ENCODE data around the gene NOL9.

NOL9 gene

GRCh38 chr1:6521536-6521935 lies 32.8 kb downstream of the NOL9 start:
- no peak for DNase-seq (ENCODE audit: low spot score)

GRCh38 chr1:6519935-6520671 lies 34.2 kb downstream of the NOL9 start:
- no peak for DNase-seq (ENCODE audit: low spot score)

GRCh38 chr1:6519491-6519934 lies 34.8 kb downstream of the NOL9 start:
- no peak for DNase-seq (ENCODE audit: low spot score)

DNA sequence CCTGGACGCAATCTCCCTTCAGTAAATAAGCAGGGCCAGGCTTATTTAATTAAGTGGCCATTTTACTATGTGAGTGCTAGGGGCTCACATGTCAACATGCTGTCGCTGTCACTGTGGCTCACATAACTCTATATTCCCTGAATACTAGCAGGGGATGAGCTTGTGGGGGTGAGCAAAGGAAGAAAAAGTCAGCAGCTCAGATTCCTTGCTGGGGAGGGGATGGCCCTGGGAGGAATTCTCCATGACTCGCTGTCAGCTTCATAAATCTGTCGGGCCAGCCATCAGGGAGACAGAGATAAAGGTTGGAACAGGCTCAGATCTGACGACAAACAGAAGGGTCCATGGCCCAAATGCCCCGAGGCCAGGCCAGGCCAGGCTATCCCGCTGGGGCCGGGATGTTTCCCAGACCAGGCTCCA lies 36.9 kb downstream of the NOL9 start:
- DNase-seq (ENCODE audit: low spot score), result no peak

GRCh38 chr1:6515771-6516170 lies 38.5 kb downstream of the NOL9 start:
- DNase-seq (ENCODE audit: low spot score), result no peak

DNA sequence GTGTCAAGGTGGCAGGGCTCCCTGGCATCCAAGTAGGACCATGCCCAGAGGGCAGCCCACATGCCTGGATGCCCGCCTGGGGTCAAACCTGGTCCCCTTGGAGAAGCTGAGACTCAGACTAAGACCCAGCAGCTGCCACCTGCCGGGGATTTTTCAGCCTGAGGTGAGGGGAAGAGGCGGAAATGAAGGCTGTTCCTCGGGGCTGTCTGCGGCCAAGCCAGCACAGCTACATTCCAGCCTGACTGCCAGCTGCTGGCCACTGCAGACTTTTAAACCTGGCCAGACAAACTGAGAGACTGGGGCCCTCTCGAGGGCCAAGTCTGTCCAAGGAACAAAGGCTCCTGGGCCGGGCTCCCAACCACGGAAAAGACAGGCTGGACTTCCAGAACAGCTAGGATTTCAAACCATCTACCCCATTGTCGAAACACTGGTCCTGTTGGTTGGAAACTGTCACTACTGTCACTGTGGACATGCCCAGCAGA lies 41.0 kb downstream of the NOL9 start:
- no peak for DNase-seq (ENCODE audit: low spot score)

DNA sequence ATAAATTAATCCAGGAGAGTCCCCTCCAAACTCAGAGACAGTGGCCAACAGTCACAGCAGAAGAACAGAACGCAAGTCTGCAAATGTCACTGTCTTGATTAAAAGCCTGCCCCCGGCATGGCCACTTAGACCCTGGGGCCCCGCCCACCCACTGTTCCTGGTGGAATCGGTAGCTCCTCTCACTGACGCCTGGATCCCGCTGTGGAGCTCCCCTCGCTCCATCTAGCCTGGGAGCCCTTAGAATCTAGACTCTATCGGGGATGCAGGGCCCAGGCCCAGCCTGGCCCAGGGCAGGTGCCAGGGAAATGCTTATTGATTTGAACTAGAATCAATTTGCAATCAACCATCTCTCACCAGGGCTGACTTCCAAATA lies 41.4 kb downstream of the NOL9 start:
- DNase-seq (ENCODE audit: low spot score), result no peak

DNA sequence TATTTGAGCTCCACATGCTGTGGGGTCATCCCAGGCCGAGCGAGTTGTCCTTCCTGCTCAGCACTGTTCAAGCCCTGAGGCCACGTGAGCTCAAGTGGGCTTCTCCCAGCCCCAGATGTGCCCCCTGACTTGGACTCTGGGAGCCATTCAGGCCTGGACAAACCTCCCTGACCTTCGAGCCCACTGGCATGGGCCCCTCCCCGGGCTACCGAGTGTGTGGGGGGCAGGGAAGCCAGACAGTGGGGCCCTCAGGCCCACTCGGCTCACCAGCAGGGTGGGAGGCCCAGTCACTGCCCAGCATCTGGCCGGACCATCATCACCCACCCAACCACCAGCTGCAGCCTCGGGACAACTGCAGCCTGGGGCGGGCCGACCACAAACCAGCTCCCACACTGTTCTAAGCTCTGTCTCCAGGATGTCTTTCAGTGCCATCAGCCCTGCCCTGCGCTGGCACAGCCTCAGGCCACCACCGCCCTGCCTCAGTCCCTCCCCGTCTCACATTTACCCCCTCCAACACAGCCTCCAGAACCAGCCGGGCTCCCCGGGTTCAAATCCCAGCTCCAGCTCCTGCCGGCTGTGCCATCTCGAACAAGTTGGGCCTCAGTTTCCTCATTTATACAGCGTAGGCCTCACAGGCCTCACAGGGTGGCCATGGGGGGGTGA lies 41.9 kb downstream of the NOL9 start:
- DNase-seq (ENCODE audit: low spot score), result no peak

GRCh38 chr1:6511561-6512244 lies 42.6 kb downstream of the NOL9 start:
- no peak for DNase-seq (ENCODE audit: low spot score)

- DNase-seq (ENCODE audit: low spot score), result no peak
Observed at GRCh38 chr1:6511056-6511455, 43.3 kb downstream of the NOL9 start.

DNA sequence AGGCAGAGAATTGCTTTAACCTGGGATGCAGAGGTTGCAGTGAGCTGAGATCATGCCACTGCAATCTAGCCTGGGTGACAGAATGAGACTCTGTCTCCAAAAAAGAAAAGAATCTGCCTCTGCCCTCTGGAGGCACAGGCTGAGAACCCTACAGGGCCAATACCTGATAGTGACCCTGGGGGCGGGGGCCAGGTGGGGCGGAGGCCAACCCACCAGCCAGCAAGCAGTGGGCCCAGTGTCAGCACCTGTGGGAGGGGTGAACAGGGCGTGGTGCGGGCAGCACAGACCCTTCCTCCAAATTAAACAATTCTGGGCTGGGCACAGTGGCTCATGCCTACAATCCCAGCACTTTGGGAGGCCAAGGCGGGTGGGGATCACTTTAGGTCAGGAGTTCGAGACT lies 43.8 kb downstream of the NOL9 start:
- DNase-seq (ENCODE audit: low spot score), result no peak

- no peak for DNase-seq (ENCODE audit: low spot score)
Observed at GRCh38 chr1:6509919-6510291, 44.4 kb downstream of the NOL9 start.

- no peak for DNase-seq (ENCODE audit: low spot score)
Observed at GRCh38 chr1:6509220-6509918, 44.9 kb downstream of the NOL9 start.

DNA sequence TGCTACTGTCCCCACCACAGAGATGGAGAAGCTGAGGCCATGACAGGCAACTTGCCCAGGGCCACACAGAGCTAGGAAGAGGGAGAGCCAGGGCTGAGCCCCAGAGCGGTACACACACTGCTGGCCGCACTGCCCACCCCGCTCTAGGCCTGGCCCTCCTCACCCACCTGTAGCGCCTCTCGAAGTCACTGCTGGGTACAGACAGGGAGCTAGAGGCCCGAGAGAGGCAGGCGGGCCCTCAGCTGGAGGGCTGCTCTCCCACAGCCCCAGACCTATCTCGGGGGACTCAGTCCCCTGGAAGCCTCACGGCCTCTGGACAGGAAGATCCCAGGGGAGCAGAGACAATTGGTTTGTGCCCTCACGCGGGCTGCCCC lies 45.5 kb downstream of the NOL9 start:
- DNase-seq (ENCODE audit: low spot score), result no peak

DNA sequence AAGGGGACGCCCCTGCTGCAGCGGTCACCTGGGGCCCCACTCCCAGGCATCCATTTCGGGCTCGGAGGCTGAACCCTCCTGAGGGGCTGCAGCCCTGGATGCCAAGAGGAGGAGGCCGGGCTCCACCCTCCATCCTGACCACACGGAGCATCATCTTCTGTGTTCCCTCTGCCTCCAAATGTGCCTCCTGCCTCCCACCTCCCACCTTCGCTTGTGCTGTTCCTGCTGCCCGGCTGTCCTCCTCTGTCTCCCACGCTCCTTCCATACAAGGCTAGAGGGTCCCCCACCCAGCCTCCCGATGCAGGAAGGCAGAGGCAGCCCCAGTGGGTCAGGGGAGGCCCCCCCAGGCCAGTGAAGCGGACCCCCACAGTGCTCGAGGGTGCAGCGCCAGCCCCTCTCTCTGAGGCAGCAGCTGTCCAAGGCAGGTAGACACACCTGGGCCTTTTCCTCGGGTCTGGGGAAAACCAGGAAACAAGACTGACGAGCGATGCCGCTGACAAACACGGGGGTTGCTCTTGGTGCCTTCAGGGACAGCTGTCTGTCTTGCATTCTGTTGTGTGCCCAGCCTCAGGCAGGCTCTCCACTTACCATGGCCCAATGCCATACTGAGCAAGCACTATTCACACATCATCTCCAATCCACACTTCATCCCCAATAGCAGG lies 46.0 kb downstream of the NOL9 start:
- DNase-seq (ENCODE audit: low spot score), result no peak

DNA sequence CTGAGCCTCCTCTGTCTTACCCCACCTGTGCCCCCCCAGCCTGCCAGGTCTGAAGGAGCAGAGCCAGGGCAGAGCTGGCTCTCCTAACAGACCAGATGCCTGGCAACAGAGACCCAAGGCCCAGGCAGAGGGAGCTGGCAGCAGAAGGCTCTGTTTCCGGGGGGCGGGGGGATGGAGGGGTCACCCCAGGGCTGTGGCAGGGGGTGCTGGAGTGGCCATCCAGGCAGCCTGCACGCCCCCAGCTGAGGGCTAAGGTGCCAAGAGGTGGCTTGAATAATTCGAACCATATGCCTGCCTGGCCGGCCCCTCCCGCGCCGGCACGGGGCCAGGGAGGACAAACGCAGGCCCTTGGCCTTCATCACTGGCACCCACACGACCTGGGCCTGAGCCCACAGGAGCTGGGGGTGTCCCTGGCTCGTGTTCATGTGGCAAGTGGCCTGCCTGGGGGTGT lies 46.8 kb downstream of the NOL9 start:
- DNase-seq (ENCODE audit: low spot score), result no peak

GRCh38 chr1:6507037-6507428 lies 47.3 kb downstream of the NOL9 start:
- no peak for DNase-seq (ENCODE audit: low spot score)

- DNase-seq (ENCODE audit: low spot score), result no peak
Observed at GRCh38 chr1:6506210-6507036, 47.9 kb downstream of the NOL9 start.

DNA sequence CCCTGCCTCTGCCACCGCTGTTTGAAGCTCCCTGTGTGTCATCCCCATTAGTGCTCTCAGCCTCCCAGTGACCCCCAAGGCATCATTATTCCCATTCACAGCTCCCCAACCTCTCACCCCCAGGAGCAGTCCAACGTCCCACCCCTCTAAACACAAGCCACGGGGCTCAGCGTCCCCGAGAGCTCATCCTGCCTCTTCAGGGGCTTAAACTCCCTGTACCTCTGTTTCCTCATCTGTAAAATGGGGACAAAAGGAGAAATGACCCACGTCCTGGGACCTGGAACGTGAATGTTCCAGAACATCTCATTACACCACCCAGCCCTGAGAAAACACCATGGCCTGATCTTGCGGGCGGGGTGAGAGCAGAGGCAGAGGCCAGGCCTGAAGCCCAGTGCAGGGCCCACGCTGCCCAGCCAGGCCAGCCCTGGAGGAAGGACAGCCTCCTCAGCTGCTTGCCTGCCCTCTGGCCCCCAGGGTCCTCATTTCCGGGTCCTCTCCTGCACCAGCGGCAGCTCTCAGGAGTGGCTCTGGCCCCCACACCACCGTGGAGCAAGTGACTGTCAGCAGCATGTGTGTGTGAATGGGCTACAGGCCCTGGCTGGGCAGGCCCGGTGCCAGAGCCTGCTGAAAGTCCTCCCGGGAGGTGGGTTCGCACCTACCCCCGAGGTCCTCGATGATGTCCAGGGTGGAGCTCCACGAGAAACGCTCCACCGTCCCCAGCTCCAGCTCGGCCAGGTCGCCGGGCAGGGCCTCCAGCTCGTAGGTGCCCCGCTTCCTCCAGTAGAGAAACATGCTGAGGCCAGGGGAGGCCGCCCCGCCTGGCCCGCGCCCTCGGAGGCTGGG lies 48.7 kb downstream of the NOL9 start:
- no peak for DNase-seq (ENCODE audit: low spot score)

DNA sequence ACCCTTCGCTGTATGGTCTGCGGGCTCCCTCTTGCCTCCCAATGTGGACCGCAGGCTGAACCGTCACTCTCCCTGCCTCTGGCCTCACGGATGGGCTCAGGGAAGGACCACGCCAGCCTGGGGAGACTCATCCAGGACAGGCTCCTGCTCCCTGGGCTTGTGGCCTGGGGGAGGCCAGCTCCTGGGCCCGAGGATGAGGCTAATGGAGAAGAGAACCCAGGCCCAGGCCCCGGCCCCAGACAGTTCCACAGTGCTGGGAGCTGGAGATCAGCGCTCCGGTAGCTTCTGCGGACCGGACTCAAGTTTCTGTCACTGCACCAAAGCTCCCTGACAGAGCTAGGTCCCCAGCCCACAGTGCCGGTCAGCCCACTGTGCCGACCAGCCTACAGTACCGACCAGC lies 49.4 kb downstream of the NOL9 start:
- DNase-seq (ENCODE audit: low spot score), result no peak
